Spleen (tissue), 11 donors: Measurements from ENCODE around the gene CNKSR2. TPM values are rescaled to one million over a fixed set of nuclear protein-coding genes. Genes with fewer than 3 reads are reported as not detected.

ENCODE experiments used
- DNase-seq: peaks from one replicate; pipeline ENCODE4 v3.0.0-alpha.2; 2020
- H3K27ac ChIP-seq, 8 donors: fragments of 200-600 bp; sonication (generic) in 7 of 8; 1 replicate in 4 of 8; 2 replicates in 4 of 8; pipeline versions ENCODE4 v1.5.0 to v1.8.0; 2016 to 2021; ENCODE audit warnings: inconsistent platforms in 4 of 8, mild to moderate bottlenecking in 4 of 8, moderate library complexity in 1 of 8
- H3K27me3 ChIP-seq, 7 donors: fragments of 200-600 bp; sonication (generic) in 6 of 7; replicated peaks in 1 of 7; 1 replicate in 4 of 7; 2 replicates in 3 of 7; pipeline versions ENCODE4 v1.5.0 to v1.8.0; 2016 to 2021; ENCODE audit warnings: inconsistent platforms in 3 of 7, mild to moderate bottlenecking in 1 of 7
- H3K36me3 ChIP-seq, 6 donors: fragments of 200-600 bp; sonication (generic) in 5 of 6; 1 replicate in 4 of 6; 2 replicates in 2 of 6; pipeline versions ENCODE4 v1.5.0 to v1.8.0; 2016 to 2021; ENCODE audit warnings: inconsistent platforms in 2 of 6
- H3K4me1 ChIP-seq, 6 donors: fragments of 200-600 bp; sonication (generic) in 5 of 6; 1 replicate in 3 of 6; 2 replicates in 3 of 6; pipeline versions ENCODE4 v1.5.0 to v1.8.0; 2016 to 2021; ENCODE audit warnings: inconsistent platforms in 3 of 6
- H3K4me3 ChIP-seq, 8 donors: fragments of 200-600 bp; sonication (generic) in 7 of 8; 1 replicate in 4 of 8; 2 replicates in 4 of 8; pipeline versions ENCODE4 v1.5.0 to v1.8.0; 2016 to 2021; ENCODE audit warnings: inconsistent platforms in 4 of 8, mild to moderate bottlenecking in 4 of 8, moderate library complexity in 2 of 8
- H3K9me3 ChIP-seq, 8 donors: fragments of 200-600 bp; sonication (generic) in 7 of 8; 1 replicate in 4 of 8; 2 replicates in 4 of 8; pipeline versions ENCODE4 v1.5.0 to v1.8.0; 2016 to 2021; ENCODE audit warnings: inconsistent platforms in 4 of 8
- CTCF ChIP-seq, 11 experiments: fragments of 200-600 bp in 7 of 11; fragments of 450-650 bp in 4 of 11; sonication (generic) in 4 of 11; IDR thresholded peaks in 8 of 11; conservative IDR thresholded peaks in 3 of 11; 1 replicate in 7 of 11; 2 replicates in 4 of 11; pipeline versions ENCODE4 v1.4.0 to v1.8.0; 2016 to 2021; ENCODE audit warnings: antibody characterized with exemption in 11 of 11, inconsistent platforms in 4 of 11, mild to moderate bottlenecking in 1 of 11
- POLR2A ChIP-seq, 3 donors: fragments of 450-650 bp; IDR thresholded peaks; one replicate each; pipeline ENCODE4 v1.5.1; 2017; ENCODE audit warnings: antibody characterized with exemption in 3 of 3, mild to moderate bottlenecking in 1 of 3
- POLR2AphosphoS5 ChIP-seq, 3 donors: sonication (generic); formaldehyde crosslinking; IDR thresholded peaks; one replicate each; pipeline ENCODE4 v1.5.1; 2017; ENCODE audit warnings: antibody characterized with exemption in 3 of 3
- WGBS, 5 donors: extraction: QIAGEN DNeasy Blood & Tissue Kit in 3 of 5; methylation state at CpG; one replicate each; pipeline versions ENCODE4 v1.1.5 to v1.1.7; 2013 to 2018; 5-methylcytosine and 5-hydroxymethylcytosine counted together
- intact Hi-C: fragments of 100-400 bp; cut with DNase I; formaldehyde crosslinking; loops from one replicate; pipeline ENCODE4 v1.15.0; 2023; ENCODE audit warnings: low total_unique reads
- polyA plus RNA-seq, 3 donors: library from polyadenylated mRNA; stranded (reverse); fragments of 200-250 nt; gene quantifications; one replicate each; pipeline ENCODE4 v1.2.1, GENCODE V29; 2013
- total RNA-seq, 7 donors: library from RNA; depleted of rRNA in 3 of 7; stranded (reverse); fragments of >200 nt in 3 of 7; fragmentation: NEBNext Ultra II Directional in 4 of 7; extraction: Animal tissue kit (Norgen Biotek cat#: 25700) in 4 of 7; gene quantifications; one replicate each; pipeline versions ENCODE4 v1.1.0 to v1.2.1, GENCODE V29; 2016 to 2021
- donor health status: healthy with polysubstance abuse.
- donor health status: DM: no; HTN: no; CAD: no; lungs with moderate emphysema.
- donor health status: DM: no; HTN: no; CAD: no.
- donor health status: Bipolar disorder and iron deficiency.
- donor health status: healthy.
- donor health status: DM: no; HTN: no; CAD: no.
- donor health status: DM: yes; HTN: yes; CAD: no.

The CNKSR2 gene
- total and polyA plus RNA-seq, 10 donors: 1.6 to 16.8 (median 6.0) TPM

- no peaks in the 10 kb centered on the region for H3K27me3 ChIP-seq
- no peaks in the 10 kb centered on the region for H3K9me3 ChIP-seq
- no peaks in the 10 kb centered on the region for H3K4me1 ChIP-seq
- intact Hi-C loops: no loop called here
- H3K27ac ChIP-seq: no peak overlapping the region
- no peak for DNase-seq
- WGBS, 5 donors: 61 to 88% (median 82%) methylated on average over 2 of the region's 2 CpGs
- H3K4me3 ChIP-seq: no peak overlapping the region
- H3K36me3 ChIP-seq: no peaks in the 10 kb centered on the region
- TF ChIP-seq CTCF (IDR thresholded peaks at IDR 0.05 in 8 of 11, conservative IDR thresholded peaks at IDR 0.05 in 3 of 11): no peak
- no peak for TF ChIP-seq POLR2A (IDR thresholded peaks at IDR 0.05)
These were observed 52.9 kb downstream of the CNKSR2 start for GRCh38 chrX:21427086-21427485.

GRCh38 chrX:21437036-21437435 lies 62.8 kb downstream of the CNKSR2 start:
- DNase-seq: no peak
- peaks cover 0 to 10% (median 2%) of the 10 kb centered on the region in 6 donors for H3K4me1 ChIP-seq
- intact Hi-C loops: no loop called here
- 60 to 90% (median 76%) methylated on average over 1 of the region's 1 CpG for WGBS, 5 donors
- H3K27me3 ChIP-seq: no peaks in the 10 kb centered on the region
- H3K27ac ChIP-seq: no peak overlapping the region
- no peak overlapping the region for H3K4me3 ChIP-seq
- no peak for TF ChIP-seq POLR2AphosphoS5 (IDR thresholded peaks at IDR 0.05)
- TF ChIP-seq POLR2A (IDR thresholded peaks at IDR 0.05): no peak
- TF ChIP-seq CTCF (IDR thresholded peaks at IDR 0.05 in 8 of 11, conservative IDR thresholded peaks at IDR 0.05 in 3 of 11): no peak
- H3K36me3 ChIP-seq: no peaks in the 10 kb centered on the region
- no peaks in the 10 kb centered on the region for H3K9me3 ChIP-seq

GRCh38 chrX:21438792-21439191 lies 64.6 kb downstream of the CNKSR2 start:
- Histone ChIP-seq H3K4me1 (peaks cover 0 to 10% (median 2%) of the 10 kb centered on the region in 6 donors), H3K9me3 (no peaks in the 10 kb centered on the region), H3K27ac (peak overlapping the region in 7 of 8 donors; percentile 22 to 69 (median 49)), H3K36me3 (no peaks in the 10 kb centered on the region), H3K4me3 (no peak overlapping the region), H3K27me3 (no peaks in the 10 kb centered on the region)
- intact Hi-C loops: no loop called here
- 4 to 11% (median 8%) methylated on average over 1 of the region's 1 CpG for WGBS, 5 donors
- TF ChIP-seq CTCF (IDR thresholded peaks at IDR 0.05 in 8 of 11, conservative IDR thresholded peaks at IDR 0.05 in 3 of 11) (no peak), POLR2A (IDR thresholded peaks at IDR 0.05) (no peak)
- no peak for DNase-seq

GRCh38 chrX:21440911-21441310 lies 66.7 kb downstream of the CNKSR2 start:
- intact Hi-C loops: no loop called here
- H3K36me3 ChIP-seq: no peaks in the 10 kb centered on the region
- TF ChIP-seq POLR2AphosphoS5 (IDR thresholded peaks at IDR 0.05): no peak
- no peak for TF ChIP-seq CTCF (IDR thresholded peaks at IDR 0.05 in 8 of 11, conservative IDR thresholded peaks at IDR 0.05 in 3 of 11)
- no peak for TF ChIP-seq POLR2A (IDR thresholded peaks at IDR 0.05)
- H3K4me1 ChIP-seq: peaks cover 0 to 10% (median 2%) of the 10 kb centered on the region in 6 donors
- 70 to 97% (median 95%) methylated on average over 1 of the region's 1 CpG for WGBS, 5 donors
- H3K27me3 ChIP-seq: no peaks in the 10 kb centered on the region
- H3K4me3 ChIP-seq: no peak overlapping the region
- no peaks in the 10 kb centered on the region for H3K9me3 ChIP-seq
- no peak for DNase-seq
- H3K27ac ChIP-seq: no peak overlapping the region
